Measurements from ENCODE around the gene SLTM. TPM values are rescaled to one million over a fixed set of nuclear protein-coding genes. Genes with fewer than 3 reads are reported as not detected.
"Not testable (repeated sequence)": the region's sequence is repeated elsewhere in the genome, so short reads cannot be mapped to it uniquely, and the experiment has no call there.

SLTM gene
- total RNA-seq, 1 donor from 2014 or later, result 68.2 TPM

DNA sequence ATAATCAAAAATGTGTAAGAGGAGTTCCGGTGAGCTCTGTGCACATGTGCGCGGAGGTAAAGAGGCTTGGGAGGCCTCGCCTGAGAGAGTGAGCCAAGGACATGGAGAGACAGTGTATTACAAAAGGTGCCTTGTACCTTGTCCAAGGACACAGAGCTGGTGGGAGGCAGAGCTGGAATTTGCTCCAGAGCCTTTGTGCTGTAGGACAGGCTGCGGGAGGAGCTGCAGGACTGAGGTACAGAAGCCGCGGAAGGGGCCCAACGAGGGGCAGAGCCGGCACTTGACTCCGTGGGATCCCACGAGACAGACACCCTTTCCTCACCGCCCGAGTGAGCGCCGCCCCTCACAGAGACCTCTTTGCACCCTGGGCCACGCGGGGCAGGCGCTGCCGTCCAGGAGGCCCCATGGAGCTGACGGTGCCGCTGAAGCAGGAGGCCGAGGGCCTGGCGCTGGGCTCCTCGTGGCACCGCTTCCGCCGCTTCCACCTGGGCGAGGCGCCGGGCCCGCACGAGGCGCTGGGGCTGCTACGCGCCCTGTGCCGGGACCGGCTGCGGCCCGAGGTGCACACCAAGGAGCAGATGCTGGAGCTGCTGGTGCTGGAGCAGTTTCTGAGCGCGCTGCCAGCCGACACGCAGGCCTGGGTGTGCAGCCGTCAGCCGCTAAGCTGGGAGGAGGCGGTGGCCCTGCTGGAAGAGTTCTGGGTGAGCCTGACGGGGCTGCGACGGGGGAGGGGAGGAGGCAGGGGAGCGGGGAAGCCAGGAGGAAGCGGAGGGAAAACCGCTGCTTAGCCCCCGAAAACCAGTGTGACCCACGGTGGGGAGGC, 68.7 kb downstream of the SLTM start:
- Histone ChIP-seq H4K20me1 (ENCODE audit: insufficient read depth, low read length) (no peaks in the 10 kb centered on the region), H3K79me2 (ENCODE audit: insufficient read depth, low read length) (no peaks in the 10 kb centered on the region), H3K4me1 (ENCODE audit: insufficient read depth, low read length) (peaks cover 4% of the 10 kb centered on the region), H2AFZ (ENCODE audit: low read depth, low read length) (peak overlapping the region; percentile 78), H3K27me3 (ENCODE audit: insufficient read depth, low read length) (no peaks in the 10 kb centered on the region), H3K4me2 (ENCODE audit: low read length) (peak overlapping the region; percentile 65), H3K36me3 (ENCODE audit: insufficient read depth, low read length) (no peaks in the 10 kb centered on the region), H3K4me3 (ENCODE audit: insufficient read depth, low read depth, low read length) (peak overlapping the region; percentile 17), H3K27ac (ENCODE audit: low read depth, low read length) (no peak overlapping the region), H3K9ac (ENCODE audit: low read length) (no peak overlapping the region), H3K9me3 (ENCODE audit: insufficient read depth, low read depth, low read length) (no peaks in the 10 kb centered on the region)
- Mint-ChIP-seq H3K4me3 (ENCODE audit: unreplicated experiment) (no peak overlapping the region), H3K4me1 (ENCODE audit: low read depth, unreplicated experiment) (peaks cover 2% of the 10 kb centered on the region), H3K36me3 (ENCODE audit: low read depth, unreplicated experiment) (peaks cover 3% of the 10 kb centered on the region), H3K27ac (ENCODE audit: unreplicated experiment) (no peak overlapping the region), H3K27me3 (ENCODE audit: low read depth, unreplicated experiment) (peaks cover 4% of the 10 kb centered on the region), H3K9me3 (ENCODE audit: unreplicated experiment) (peaks cover 10% of the 10 kb centered on the region)
- DNase-seq (ENCODE audit: low read depth), result no peak
- FAIRE-seq, result no peak
- no peak for TF ChIP-seq EZH2 (IDR thresholded peaks at IDR 0.05; ENCODE audit: insufficient read depth, low read length)
- TF ChIP-seq CTCF (IDR thresholded peaks at IDR 0.05; ENCODE audit: insufficient read depth, low read depth, low read length), result no peak

DNA sequence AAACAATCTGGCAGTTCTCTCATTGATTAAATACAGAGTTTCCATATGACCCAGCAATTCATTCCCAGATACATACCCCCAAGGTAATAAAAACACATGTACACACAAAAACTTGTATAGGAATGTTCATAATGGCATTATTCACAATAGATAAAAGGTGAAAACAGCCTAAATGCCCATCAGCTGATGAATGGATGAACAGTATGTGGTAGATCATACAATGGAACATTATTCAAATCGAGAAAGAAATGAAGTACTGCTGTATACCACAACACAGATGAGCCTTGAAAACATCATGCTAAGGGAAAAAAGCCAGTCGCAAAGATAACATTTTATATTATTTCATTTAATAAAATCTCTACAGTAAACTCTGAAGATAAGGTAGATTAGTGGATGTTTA, 71.2 kb downstream of the SLTM start:
- no peak for FAIRE-seq
- no peak overlapping the region for H3K27ac Mint-ChIP-seq (ENCODE audit: unreplicated experiment)

GRCh38 chr15:58856621-58857020, 76.9 kb downstream of the SLTM start:
- not testable (repeated sequence) for H3K4me2 ChIP-seq (ENCODE audit: low read length); H3K27me3 ChIP-seq (ENCODE audit: insufficient read depth, low read length); FAIRE-seq; H3K9ac ChIP-seq (ENCODE audit: low read length); H3K27ac Mint-ChIP-seq (ENCODE audit: unreplicated experiment); H3K4me3 Mint-ChIP-seq (ENCODE audit: unreplicated experiment); H3K27me3 Mint-ChIP-seq (ENCODE audit: low read depth, unreplicated experiment); H3K4me1 ChIP-seq (ENCODE audit: insufficient read depth, low read length); H2AFZ ChIP-seq (ENCODE audit: low read depth, low read length); H3K9me3 ChIP-seq (ENCODE audit: insufficient read depth, low read depth, low read length); H3K4me3 ChIP-seq (ENCODE audit: insufficient read depth, low read depth, low read length); H3K36me3 ChIP-seq (ENCODE audit: insufficient read depth, low read length); H4K20me1 ChIP-seq (ENCODE audit: insufficient read depth, low read length); H3K79me2 ChIP-seq (ENCODE audit: insufficient read depth, low read length); H3K9me3 Mint-ChIP-seq (ENCODE audit: unreplicated experiment); H3K27ac ChIP-seq (ENCODE audit: low read depth, low read length); DNase-seq (ENCODE audit: low read depth); H3K36me3 Mint-ChIP-seq (ENCODE audit: low read depth, unreplicated experiment); H3K4me1 Mint-ChIP-seq (ENCODE audit: low read depth, unreplicated experiment)

More for the DNA sequence above, 71.2 kb downstream of the SLTM start:
- Histone ChIP-seq H3K27ac (ENCODE audit: low read depth, low read length) (no peak overlapping the region), H2AFZ (ENCODE audit: low read depth, low read length) (no peak overlapping the region), H3K4me2 (ENCODE audit: low read length) (no peak overlapping the region), H3K79me2 (ENCODE audit: insufficient read depth, low read length) (no peaks in the 10 kb centered on the region), H3K9ac (ENCODE audit: low read length) (no peak overlapping the region), H3K36me3 (ENCODE audit: insufficient read depth, low read length) (no peaks in the 10 kb centered on the region), H4K20me1 (ENCODE audit: insufficient read depth, low read length) (no peaks in the 10 kb centered on the region), H3K9me3 (ENCODE audit: insufficient read depth, low read depth, low read length) (no peaks in the 10 kb centered on the region), H3K27me3 (ENCODE audit: insufficient read depth, low read length) (no peaks in the 10 kb centered on the region), H3K4me3 (ENCODE audit: insufficient read depth, low read depth, low read length) (no peak overlapping the region), H3K4me1 (ENCODE audit: insufficient read depth, low read length) (peaks cover 4% of the 10 kb centered on the region)
- DNase-seq (ENCODE audit: low read depth), result no peak
- TF ChIP-seq EZH2 (IDR thresholded peaks at IDR 0.05; ENCODE audit: insufficient read depth, low read length) (no peak), CTCF (IDR thresholded peaks at IDR 0.05; ENCODE audit: insufficient read depth, low read depth, low read length) (no peak)
- Mint-ChIP-seq H3K36me3 (ENCODE audit: low read depth, unreplicated experiment) (peaks cover 2% of the 10 kb centered on the region), H3K27me3 (ENCODE audit: low read depth, unreplicated experiment) (peaks cover 4% of the 10 kb centered on the region), H3K4me3 (ENCODE audit: unreplicated experiment) (no peak overlapping the region), H3K4me1 (ENCODE audit: low read depth, unreplicated experiment) (peaks cover 2% of the 10 kb centered on the region), H3K9me3 (ENCODE audit: unreplicated experiment) (peaks cover 9% of the 10 kb centered on the region)
